GM21737 (cell line): ENCODE measurements around the gene GPR183.

Experiments used
- ATAC-seq: cut with Tn5 transposase; IDR thresholded peaks from one replicate; pipeline ENCODE4 v1.9.1; 2021; ENCODE audit warnings: mild to moderate bottlenecking, moderate library complexity; ENCODE audit not compliant: unreplicated experiment

Gene GPR183

DNA sequence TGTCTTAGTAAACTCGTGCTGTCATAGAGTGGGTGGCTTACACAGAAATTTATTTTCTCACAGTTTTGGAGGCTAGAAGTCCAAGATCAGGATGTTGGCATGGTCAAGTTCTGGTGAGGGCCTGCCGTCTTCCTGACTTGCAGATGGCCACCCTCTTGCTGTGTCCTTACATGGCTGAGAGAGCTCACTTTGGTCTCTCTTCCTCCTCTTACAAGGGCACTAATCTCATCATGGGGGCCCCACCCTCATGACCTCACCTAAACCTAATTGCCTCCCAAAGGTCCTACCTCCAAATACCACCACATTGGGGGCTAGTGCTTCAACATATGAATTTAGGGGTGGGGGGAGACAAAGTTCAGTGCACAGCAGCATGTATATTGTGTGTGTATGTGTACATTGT is 34.7 kb downstream of the GPR183 start:
- ATAC-seq, result no peak

- no peak for ATAC-seq
These were observed 36.0 kb downstream of the GPR183 start for GRCh38 chr13:99271249-99271648.

DNA sequence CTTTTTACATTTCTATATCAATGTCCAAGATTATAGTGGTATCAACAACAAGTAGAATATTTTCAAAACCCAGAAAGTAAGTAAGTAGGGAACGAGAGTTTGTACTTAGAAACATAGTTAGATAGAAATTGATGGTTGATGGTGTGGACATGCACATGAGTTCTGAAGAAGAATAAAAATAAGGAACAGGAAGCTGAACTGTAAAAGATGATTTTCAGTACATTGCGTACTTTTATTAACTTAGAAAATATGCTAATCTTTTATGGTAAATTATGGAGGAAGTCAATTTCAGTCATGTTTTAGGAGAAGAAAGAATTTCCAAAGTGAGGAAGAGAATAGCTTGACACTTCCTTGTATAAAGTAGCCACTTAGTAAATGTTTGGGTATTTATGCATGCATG is 36.7 kb downstream of the GPR183 start:
- no peak for ATAC-seq

GRCh38 chr13:99269627-99270241 is 37.5 kb downstream of the GPR183 start:
- ATAC-seq, result peak; percentile 57

GRCh38 chr13:99268822-99269221 is 38.4 kb downstream of the GPR183 start:
- ATAC-seq, result no peak

- no peak for ATAC-seq
These were observed 39.3 kb downstream of the GPR183 start for GRCh38 chr13:99267927-99268326.

DNA sequence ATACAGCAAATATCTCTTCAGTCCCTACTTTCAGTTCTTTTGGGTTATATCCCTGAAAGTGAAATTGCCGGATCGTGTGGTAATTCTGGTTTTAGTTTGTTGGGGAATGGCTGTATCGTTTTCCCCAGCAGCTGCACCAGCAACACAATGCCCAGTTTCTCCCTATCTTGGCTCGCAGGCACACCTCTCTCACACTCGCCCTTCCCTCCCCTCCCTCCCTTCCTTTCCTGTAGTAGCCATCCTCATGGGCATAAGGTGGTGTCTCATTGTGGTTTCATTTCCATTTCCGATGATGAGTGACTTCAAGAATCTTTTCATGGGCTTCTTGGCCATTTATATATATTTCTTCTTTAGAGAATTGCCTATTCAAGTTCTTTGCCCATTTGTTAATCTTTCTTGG is 40.4 kb downstream of the GPR183 start:
- no peak for ATAC-seq

- ATAC-seq, result no peak
These were observed 41.3 kb downstream of the GPR183 start for GRCh38 chr13:99265821-99266426.

GRCh38 chr13:99265162-99265800 is 41.9 kb downstream of the GPR183 start:
- ATAC-seq, result no peak

DNA sequence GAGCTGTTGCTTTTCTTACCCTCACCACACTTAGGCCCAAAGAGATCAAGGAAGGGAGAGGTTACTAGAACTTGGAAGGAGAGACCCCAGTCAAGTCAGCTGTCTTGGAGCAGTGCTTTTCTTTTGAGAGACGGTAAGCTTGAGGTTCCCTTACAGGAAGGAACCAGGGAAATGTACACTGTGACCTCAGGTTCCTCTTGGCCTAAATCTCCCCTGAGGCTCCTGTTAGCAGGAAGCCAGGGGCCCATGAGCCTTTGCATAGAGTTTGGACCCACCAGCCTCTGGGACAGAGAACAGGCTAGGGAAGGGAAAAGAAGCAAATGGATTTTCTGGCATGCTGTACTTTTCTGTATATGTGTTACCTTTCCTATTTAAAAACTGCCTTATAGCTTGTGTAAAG is 43.1 kb downstream of the GPR183 start:
- no peak for ATAC-seq

- ATAC-seq, result no peak
These were observed 43.9 kb downstream of the GPR183 start for GRCh38 chr13:99263126-99263785.

GRCh38 chr13:99261059-99261458 is 46.1 kb downstream of the GPR183 start:
- no peak for ATAC-seq

DNA sequence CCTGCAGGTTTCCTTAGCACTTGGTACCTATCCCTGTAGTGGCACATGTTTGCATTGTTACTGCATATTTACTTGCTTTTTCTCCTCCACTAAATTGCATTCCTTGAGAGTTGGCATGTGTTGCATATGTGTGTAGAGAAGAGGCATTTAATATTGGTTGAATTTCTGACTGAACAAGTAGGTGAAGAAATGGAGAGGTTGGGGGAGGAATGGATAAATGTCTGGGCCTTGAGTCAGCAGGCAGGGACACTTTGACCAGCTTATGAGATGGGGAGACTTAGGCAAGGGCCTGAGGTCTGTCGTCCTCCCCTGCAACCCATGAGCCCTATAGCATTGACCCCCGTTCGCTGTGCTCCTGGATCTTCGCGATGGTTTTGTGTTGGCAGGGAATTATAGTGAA is 47.0 kb downstream of the GPR183 start:
- no peak for ATAC-seq

- ATAC-seq, result peak; percentile 51
These were observed 48.3 kb downstream of the GPR183 start for GRCh38 chr13:99258946-99259345.

DNA sequence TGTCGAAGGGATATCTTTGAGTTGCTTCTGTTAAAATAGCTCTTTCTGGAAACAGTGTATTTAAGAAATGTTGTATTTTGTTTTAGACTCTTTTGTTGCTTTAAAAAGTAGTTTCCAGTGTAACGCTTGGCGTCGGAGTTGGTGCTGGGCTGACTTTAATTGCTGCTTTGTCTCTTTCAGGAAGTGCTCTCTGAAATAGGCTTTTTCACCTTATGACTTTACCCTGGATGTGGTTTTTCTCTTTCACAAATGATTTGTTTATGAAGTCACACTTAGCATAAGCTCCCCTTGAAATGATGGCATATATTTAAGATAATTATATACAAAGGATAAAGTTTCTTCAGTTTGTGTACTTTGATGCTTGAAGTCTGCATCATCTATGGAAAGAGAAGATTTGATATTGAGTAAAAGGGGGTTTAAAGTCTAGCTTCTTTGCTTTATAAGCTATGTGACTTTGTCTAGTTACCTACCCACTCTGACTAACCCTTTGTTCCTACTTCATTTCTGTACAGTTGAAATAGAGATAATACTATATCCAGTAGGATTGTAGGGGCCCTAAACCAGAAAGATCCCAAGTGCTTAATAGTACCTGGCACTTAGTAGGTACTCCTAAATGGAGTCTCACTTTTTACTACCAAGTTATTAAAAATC is 48.9 kb downstream of the GPR183 start, which contains the start of gene GPR18:
TSS of gene GPR18 (minus strand) at position 170 of the 651 bp plus-strand sequence. CDS start 2,507 bp downstream, outside the sequence.
- peak; percentile 87 for ATAC-seq

DNA sequence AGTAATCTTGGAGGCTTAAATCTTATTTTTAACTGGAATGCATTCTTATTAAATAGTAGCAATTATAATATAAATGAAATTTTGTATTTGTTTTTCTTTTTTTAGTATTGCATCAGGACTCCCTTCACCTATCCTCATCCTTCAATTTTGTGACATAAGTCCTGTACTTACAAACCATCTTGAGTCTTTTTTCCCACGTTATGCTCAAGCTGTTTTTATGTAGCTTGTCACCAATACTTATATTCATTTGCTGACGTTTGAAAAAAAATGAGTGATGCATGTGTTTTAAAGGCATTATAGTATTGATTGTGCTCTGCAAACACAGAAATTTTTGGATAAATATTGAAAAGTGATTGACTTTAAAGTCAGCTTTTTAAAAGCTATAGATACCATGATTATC is 49.9 kb downstream of the GPR183 start:
- no peak for ATAC-seq

DNA sequence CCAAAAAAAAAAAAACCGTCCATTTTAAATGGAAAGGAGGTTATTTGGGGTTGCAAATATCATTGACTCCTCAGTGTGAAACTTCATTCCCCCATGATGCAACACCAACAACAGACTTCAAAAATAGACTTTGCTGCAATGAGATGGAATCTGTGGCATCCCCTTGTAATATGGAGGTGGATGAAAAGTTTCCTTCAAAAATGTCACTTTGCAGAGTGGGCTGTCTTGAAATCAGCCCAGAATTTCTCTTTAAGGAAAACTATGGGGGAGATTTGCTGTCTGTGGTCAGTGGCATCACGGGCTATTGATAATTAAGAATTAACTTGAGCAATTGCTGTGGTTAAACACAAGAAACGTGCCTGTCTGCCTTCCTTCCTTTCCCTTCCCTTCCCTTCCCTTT is 50.5 kb downstream of the GPR183 start:
- no peak for ATAC-seq

GRCh38 chr13:99256283-99256682 is 50.9 kb downstream of the GPR183 start:
- ATAC-seq, result no peak

GRCh38 chr13:99255271-99255670 is 51.9 kb downstream of the GPR183 start:
- ATAC-seq, result no peak

GRCh38 chr13:99254830-99255229 is 52.4 kb downstream of the GPR183 start:
- ATAC-seq, result no peak

DNA sequence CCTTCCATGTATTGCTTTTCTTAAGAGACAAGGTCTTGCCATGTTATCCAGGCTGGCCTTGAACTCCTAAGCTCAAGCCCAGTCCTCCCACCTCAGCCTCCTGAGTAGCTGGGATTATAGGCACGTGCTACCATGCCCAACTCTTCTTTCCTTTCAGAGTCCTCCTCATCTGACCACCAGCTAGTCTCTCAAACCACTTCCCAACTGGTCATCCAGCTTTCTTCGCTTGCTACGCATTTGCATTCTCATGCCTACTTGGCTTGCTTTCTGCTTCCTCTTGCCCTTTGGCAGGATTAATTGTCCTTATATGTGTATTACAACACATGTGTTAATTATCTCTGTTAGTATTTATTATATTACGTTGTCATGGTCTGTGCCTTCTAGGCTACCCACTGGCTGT is 55.3 kb downstream of the GPR183 start:
- no peak for ATAC-seq
